ENCODE results near the gene CDK15. TPM values are rescaled to one million over a fixed set of nuclear protein-coding genes. Genes with fewer than 3 reads are reported as not detected.
A peak's percentile ranks its signal among the peaks of the same experiment; 100 is the strongest.

CDK15 gene
- under 1 TPM in 6 of 9 donors, not detected in 3; 0.07 to 0.50 (median 0.21) TPM for total RNA-seq
- polyA plus RNA-seq, result under 1 TPM; 0.08 to 0.18 TPM
- long read RNA-seq, donor 1, result 0 reads
- long read RNA-seq, donor 2, result 0 reads
- long read RNA-seq, donor 3, result 0 reads

GRCh38 chr2:201806442-201807170 lies at the start of gene CDK15:
TSS of gene CDK15 (plus strand) at chr2:201806537. CDS start at chr2:201806665, 128 bp downstream.
- Histone ChIP-seq H3K36me3 (no peaks in the 10 kb centered on the region), H3K27me3 (no peaks in the 10 kb centered on the region), H3K4me1 (peaks cover 0 to 18% (median 0%) of the 10 kb centered on the region in 12 donors), H3K27ac (peak within 1 kb of the TSS in 9 of 12 donors; percentile 12 to 64 (median 41)), H3K9me3 (no peaks in the 10 kb centered on the region), H3K4me3 (peak within 1 kb of the TSS in 5 of 12 donors; percentile 10 to 15 (median 13))
- no peak for TF ChIP-seq POLR2A (IDR thresholded peaks at IDR 0.05)
- TF ChIP-seq, protein P1, sequence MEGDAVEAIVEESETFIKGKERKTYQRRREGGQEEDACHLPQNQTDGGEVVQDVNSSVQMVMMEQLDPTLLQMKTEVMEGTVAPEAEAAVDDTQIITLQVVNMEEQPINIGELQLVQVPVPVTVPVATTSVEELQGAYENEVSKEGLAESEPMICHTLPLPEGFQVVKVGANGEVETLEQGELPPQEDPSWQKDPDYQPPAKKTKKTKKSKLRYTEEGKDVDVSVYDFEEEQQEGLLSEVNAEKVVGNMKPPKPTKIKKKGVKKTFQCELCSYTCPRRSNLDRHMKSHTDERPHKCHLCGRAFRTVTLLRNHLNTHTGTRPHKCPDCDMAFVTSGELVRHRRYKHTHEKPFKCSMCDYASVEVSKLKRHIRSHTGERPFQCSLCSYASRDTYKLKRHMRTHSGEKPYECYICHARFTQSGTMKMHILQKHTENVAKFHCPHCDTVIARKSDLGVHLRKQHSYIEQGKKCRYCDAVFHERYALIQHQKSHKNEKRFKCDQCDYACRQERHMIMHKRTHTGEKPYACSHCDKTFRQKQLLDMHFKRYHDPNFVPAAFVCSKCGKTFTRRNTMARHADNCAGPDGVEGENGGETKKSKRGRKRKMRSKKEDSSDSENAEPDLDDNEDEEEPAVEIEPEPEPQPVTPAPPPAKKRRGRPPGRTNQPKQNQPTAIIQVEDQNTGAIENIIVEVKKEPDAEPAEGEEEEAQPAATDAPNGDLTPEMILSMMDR (IDR thresholded peaks at IDR 0.05), result no peak
- DNase-seq, result peak in 3 of 5 donors; percentile 13 to 40 (median 34)
- peak; percentile 20 to 79 (median 59) for ATAC-seq
- WGBS, 4 donors, result 55 to 68% (median 59%) methylated on average over 10 of the region's 10 CpGs
- intact Hi-C loops (cut with DNase I), result no loop called here

GRCh38 chr2:201758234-201758633 lies 48.1 kb upstream of the CDK15 start:
- no peak for DNase-seq
- WGBS, 4 donors, result 0 to 67% (median 21%) methylated on average over 1 of the region's 1 CpG
- H3K9me3 ChIP-seq, result no peaks in the 10 kb centered on the region
- TF ChIP-seq, protein P1 (IDR thresholded peaks at IDR 0.05), result no peak
- no peak for TF ChIP-seq POLR2A (IDR thresholded peaks at IDR 0.05)
- H3K4me1 ChIP-seq, result peaks cover 0 to 7% (median 0%) of the 10 kb centered on the region in 12 donors
- H3K36me3 ChIP-seq, result peaks cover 0 to 98% (median 69%) of the 10 kb centered on the region in 9 donors
- no peak for ATAC-seq
- H3K27ac ChIP-seq, result no peak overlapping the region
- intact Hi-C loops (cut with DNase I), result no loop called here
- H3K4me3 ChIP-seq, result no peak overlapping the region
- H3K27me3 ChIP-seq, result no peaks in the 10 kb centered on the region

DNA sequence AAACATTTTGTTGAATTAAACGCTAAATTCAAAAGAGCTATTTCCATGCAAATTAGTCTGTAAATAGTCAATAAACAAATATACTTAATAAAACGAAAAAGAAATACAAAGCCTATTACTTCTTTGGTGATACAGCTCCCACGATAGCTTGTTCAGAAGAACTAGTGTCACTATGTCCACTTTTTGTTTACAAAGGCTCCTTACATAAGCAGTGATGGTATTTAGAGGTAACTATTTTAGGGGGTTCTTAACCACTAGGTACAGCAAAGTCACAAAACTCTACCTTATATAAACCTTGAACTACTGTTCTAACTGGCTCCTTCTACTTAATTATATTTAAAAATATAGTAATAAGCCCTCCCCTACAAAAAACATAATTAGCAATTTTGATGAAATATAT lies 47.5 kb upstream of the CDK15 start:
- WGBS, 4 donors, result 75 to 87% (median 82%) methylated on average over 3 of the region's 3 CpGs
- no peak for ATAC-seq
- peaks cover 0 to 98% (median 67%) of the 10 kb centered on the region in 9 donors for H3K36me3 ChIP-seq

GRCh38 chr2:201759567-201759966 lies 46.8 kb upstream of the CDK15 start:
- intact Hi-C loops (cut with DNase I), result no loop called here
- H3K4me1 ChIP-seq, result peaks cover 0 to 7% (median 0%) of the 10 kb centered on the region in 12 donors
- no peaks in the 10 kb centered on the region for H3K27me3 ChIP-seq
- DNase-seq (no peak), ATAC-seq (no peak)
- 90 to 98% (median 96%) methylated on average over 1 of the region's 1 CpG for WGBS, 4 donors
- H3K9me3 ChIP-seq, result no peaks in the 10 kb centered on the region
- H3K27ac ChIP-seq, result no peak overlapping the region
- H3K4me3 ChIP-seq, result no peak overlapping the region
- peaks cover 0 to 97% (median 69%) of the 10 kb centered on the region in 9 donors for H3K36me3 ChIP-seq
- no peak for TF ChIP-seq POLR2A (IDR thresholded peaks at IDR 0.05)
- TF ChIP-seq, protein P1 (IDR thresholded peaks at IDR 0.05), result no peak

More for the DNA sequence above, 47.5 kb upstream of the CDK15 start:
- Histone ChIP-seq H3K27me3 (no peaks in the 10 kb centered on the region), H3K27ac (no peak overlapping the region), H3K4me1 (peaks cover 0 to 7% (median 0%) of the 10 kb centered on the region in 12 donors), H3K9me3 (no peaks in the 10 kb centered on the region), H3K4me3 (no peak overlapping the region)
- intact Hi-C loops (cut with DNase I), result no loop called here
- TF ChIP-seq, protein P1 (IDR thresholded peaks at IDR 0.05), result no peak
- no peak for TF ChIP-seq POLR2A (IDR thresholded peaks at IDR 0.05)
- no peak for DNase-seq
